WTC11 (cell line): ENCODE results near the gene GRID2.

Experiments used
- ATF3 ChIP-seq: sonication (generic); formaldehyde crosslinking; conservative IDR thresholded peaks from 2 replicates; pipeline ENCODE4 v1.8.1; 2022; ENCODE audit warnings: mild to moderate bottlenecking, missing genetic modification reagents
- CREM ChIP-seq: sonication (generic); formaldehyde crosslinking; IDR thresholded peaks from 2 replicates; pipeline ENCODE4 v1.8.1; 2022; ENCODE audit warnings: mild to moderate bottlenecking, missing genetic modification reagents, moderate library complexity
- CTCF ChIP-seq: fragments of 200-600 bp; IDR thresholded peaks from 2 replicates; pipeline ENCODE4 v1.8.0; 2022; ENCODE audit warnings: antibody characterized with exemption
- E2F5 ChIP-seq: sonication (generic); formaldehyde crosslinking; IDR thresholded peaks from 2 replicates; pipeline ENCODE4 v1.8.1; 2022; ENCODE audit warnings: mild to moderate bottlenecking, moderate library complexity, missing genetic modification reagents
- MAX ChIP-seq: sonication (generic); formaldehyde crosslinking; IDR thresholded peaks from 2 replicates; pipeline ENCODE4 v1.8.0; 2022; ENCODE audit warnings: mild to moderate bottlenecking, missing genetic modification reagents
- NFYB ChIP-seq: sonication (generic); formaldehyde crosslinking; conservative IDR thresholded peaks from 2 replicates; pipeline ENCODE4 v1.8.0; 2022; ENCODE audit warnings: low read depth, missing genetic modification reagents
- PREB ChIP-seq: sonication (generic); formaldehyde crosslinking; IDR thresholded peaks from 2 replicates; pipeline ENCODE4 v1.8.1; 2022; ENCODE audit warnings: mild to moderate bottlenecking, missing genetic modification reagents, moderate library complexity, borderline replicate concordance
- RELA ChIP-seq: sonication (generic); formaldehyde crosslinking; IDR thresholded peaks from 2 replicates; pipeline ENCODE4 v1.8.1; 2022; ENCODE audit warnings: missing genetic modification reagents, mild to moderate bottlenecking, borderline replicate concordance
- STAT6 ChIP-seq: sonication (generic); formaldehyde crosslinking; conservative IDR thresholded peaks from 2 replicates; pipeline ENCODE4 v1.8.1; 2023; ENCODE audit warnings: mild to moderate bottlenecking, low read depth, missing genetic modification reagents, moderate library complexity
- TP53 ChIP-seq: sonication (generic); formaldehyde crosslinking; IDR thresholded peaks from 2 replicates; pipeline ENCODE4 v1.8.1; 2023; ENCODE audit warnings: mild to moderate bottlenecking, missing genetic modification reagents
- USF1 ChIP-seq: sonication (generic); formaldehyde crosslinking; IDR thresholded peaks from 2 replicates; pipeline ENCODE4 v1.8.0; 2022; ENCODE audit warnings: mild to moderate bottlenecking, missing genetic modification reagents
- ZNF263 ChIP-seq: sonication (generic); formaldehyde crosslinking; IDR thresholded peaks from 2 replicates; pipeline ENCODE4 v1.8.1; 2022; ENCODE audit warnings: low read depth, mild to moderate bottlenecking, moderate library complexity, missing genetic modification reagents
- ZNF281 ChIP-seq: sonication (generic); formaldehyde crosslinking; IDR thresholded peaks from 2 replicates; pipeline ENCODE4 v1.8.0; 2023; ENCODE audit warnings: mild to moderate bottlenecking, missing genetic modification reagents
- ZNF317 ChIP-seq: sonication (generic); formaldehyde crosslinking; IDR thresholded peaks from 2 replicates; pipeline ENCODE4 v1.8.1; 2023; ENCODE audit warnings: low read depth, mild to moderate bottlenecking, moderate library complexity, missing genetic modification reagents, borderline replicate concordance

- TF ChIP-seq CTCF (no peak), ZNF281 (CRISPR knock-in tag) (no peak), MAX (no peak), PREB (CRISPR knock-in tag) (no peak), ZNF263 (CRISPR knock-in tag) (no peak), ZNF317 (CRISPR knock-in tag) (no peak), E2F5 (CRISPR knock-in tag) (no peak), CREM (CRISPR knock-in tag) (no peak), USF1 (CRISPR knock-in tag) (no peak), STAT6 (CRISPR knock-in tag) (no peak), NFYB (CRISPR knock-in tag) (no peak), ATF3 (CRISPR knock-in tag) (no peak), RELA (CRISPR knock-in tag) (no peak), TP53 (CRISPR knock-in tag) (no peak)
These were observed 1199.2 kb downstream of the GRID2 start for GRCh38 chr4:93502991-93503390.
